ENCODE measurements around the gene HOXA4.

- TF ChIP-seq EZH2phosphoT487 (IDR thresholded peaks at IDR 0.05; ENCODE audit: borderline replicate concordance) (no peak), CTCF (conservative IDR thresholded peaks at IDR 0.05; ENCODE audit: low read length) (no peak)
Observed at GRCh38 chr7:27177795-27178320, 47.3 kb upstream of the HOXA4 start.

Data from Loucy (cell line).